Measurements from ENCODE around the gene ATF4.

ATF4 gene, protein sequence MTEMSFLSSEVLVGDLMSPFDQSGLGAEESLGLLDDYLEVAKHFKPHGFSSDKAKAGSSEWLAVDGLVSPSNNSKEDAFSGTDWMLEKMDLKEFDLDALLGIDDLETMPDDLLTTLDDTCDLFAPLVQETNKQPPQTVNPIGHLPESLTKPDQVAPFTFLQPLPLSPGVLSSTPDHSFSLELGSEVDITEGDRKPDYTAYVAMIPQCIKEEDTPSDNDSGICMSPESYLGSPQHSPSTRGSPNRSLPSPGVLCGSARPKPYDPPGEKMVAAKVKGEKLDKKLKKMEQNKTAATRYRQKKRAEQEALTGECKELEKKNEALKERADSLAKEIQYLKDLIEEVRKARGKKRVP

GRCh38 chr22:39520226-39521105, at the start of gene ATF4:
Gene ATF4, plus strand, starts transcription at chr22:39520562. Its CDS starts 884 bp downstream, at chr22:39521446.
- peak; percentile 92 for DNase-seq

- DNase-seq, result no peak
These were observed 48.8 kb upstream of the ATF4 start for GRCh38 chr22:39471381-39472141.

DNA sequence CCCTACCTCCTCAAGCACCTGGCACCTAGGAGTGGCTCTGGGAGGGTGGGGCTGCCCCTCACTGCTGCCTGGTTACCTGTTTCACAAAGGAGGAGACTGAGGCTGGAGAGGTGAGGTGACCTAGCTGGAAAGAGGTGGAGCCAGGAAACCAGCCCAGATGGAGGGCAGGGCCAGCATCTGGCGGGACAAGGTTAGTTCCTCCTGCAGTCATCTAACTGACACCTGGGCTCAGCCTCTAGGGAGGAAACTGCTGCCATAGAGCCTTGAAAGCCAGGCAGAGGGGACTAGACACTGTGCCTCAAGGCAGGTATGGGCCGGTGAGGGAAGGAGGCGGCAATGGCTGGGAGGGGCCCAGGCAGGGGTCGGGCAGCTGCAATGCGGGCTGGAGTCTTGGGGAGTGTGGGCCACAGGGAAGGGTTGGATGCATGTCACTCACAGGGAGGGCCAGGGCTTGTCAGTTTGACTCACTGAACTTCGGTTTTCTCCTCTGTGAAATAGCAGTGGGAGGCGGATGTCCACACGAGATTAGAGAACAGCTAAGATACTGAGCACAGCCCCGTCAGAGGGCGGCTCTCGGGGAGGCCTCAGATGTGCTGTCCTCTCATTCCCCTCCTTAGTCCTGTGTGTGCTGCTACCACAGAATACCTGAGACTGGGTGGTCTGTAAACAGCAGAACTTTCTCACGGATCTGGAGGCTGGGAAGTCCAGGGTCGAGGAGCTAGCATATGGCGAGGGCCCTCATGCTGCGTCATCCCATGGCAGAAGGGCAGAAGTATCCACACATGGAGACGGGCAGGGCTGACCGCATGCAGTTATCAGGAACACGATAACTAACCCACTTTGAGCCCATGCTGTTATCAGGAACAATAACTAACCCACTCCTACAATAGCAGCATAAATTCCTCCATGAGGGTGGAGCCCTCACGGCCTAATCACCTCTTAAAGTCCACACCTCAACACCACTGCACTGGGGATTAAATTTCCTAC, 47.5 kb upstream of the ATF4 start:
- no peak for DNase-seq

DNA sequence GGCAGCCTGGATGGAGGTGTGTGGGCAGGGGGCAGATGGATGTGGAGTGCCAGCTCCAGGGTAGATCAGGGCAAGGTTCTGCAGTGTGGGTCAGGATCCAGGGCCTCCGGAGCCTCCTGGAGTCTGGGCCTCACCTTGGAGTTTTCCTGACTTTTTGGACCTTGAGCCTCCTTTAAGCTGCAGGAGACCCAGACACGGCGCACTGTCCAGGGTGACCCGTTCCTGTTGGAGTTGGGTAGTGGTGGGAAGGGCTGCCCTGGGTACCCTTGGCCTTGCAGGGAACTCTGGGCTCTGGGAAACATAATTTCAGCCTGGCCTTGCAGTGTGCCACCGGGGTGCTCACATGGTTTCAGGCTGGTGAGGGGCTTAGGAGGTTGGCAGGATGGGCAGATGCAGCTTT, 46.5 kb upstream of the ATF4 start:
- no peak for DNase-seq

DNA sequence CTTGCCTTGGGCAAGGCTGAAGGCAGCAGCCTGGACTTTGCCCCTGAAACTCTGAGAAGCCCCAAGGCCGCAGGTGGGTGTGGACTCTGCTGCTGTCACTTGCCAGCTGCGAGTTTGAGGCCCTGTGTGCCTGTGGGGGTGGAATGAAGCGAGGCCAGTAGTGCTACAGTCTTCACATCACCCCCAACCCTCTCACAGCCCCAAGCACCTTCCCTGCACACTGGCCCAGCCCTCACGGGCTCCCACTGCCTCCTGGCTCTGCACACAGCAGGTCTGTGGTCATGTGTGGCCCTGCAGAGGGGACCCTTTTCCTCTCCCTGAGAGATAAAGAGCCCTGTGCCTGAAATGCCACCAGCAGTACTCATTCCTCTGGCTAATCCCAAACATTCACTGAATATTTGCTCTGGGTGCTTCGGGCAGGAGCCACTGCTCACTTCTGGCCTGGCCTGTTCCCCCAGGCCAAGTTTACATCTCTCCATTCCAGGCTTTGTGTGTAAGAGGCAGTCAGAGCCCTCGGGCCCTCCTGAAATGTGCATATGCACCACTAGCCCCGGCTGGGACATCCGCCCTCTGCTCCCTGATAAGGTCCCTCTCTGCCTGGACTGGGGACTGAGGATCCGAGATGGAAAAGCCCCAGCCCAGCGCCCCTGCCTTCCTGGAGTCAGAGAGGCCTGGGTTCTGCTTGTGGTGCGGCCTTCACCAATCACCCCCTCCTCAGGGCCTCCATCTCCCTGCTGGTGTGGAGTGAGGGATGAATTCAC, 45.8 kb upstream of the ATF4 start:
- DNase-seq, result no peak

- no peak for DNase-seq
These were observed 45.0 kb upstream of the ATF4 start for GRCh38 chr22:39475337-39475736.

DNA sequence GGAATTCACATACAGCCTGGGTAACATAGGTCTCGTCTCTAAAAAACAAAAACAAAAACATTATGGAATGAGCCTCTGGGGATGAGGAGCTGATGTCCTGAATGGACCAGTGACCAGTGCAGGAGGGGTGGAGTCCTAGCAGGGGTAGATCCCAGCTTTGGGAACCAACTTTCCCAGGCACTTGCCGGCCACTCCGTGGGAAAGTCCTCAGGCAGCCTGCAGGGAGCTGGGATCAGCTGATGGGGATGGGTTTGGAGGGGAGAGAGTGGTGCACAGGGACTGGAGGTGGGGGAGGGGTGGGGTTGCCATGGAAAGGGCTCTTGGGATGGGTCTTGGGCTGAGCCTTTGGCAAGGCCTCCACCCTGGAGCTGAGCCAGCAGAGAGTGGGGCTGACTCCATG, 44.5 kb upstream of the ATF4 start:
- DNase-seq, result no peak

DNA sequence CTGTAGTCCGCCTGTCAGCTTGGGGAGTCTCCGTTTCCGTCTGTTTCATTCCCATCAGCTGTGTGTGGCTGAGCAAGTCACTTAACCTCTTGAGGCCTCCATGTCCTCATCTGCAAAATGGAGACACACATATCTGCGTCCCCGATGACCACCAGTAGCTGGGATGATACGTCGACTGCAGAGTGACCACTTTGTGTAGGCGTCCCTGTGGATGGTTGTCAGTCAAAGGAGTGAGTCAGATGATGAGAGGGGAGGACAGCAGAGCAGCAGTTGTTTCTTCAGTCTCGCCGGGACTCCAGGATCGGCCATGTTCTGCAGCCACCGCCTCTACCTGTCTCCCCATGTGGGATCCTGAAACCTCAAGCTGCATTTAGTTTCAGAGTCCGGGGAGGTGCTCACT, 43.7 kb upstream of the ATF4 start:
- no peak for DNase-seq

- no peak for DNase-seq
These were observed 42.8 kb upstream of the ATF4 start for GRCh38 chr22:39477542-39477941.

- DNase-seq, result no peak
These were observed 41.9 kb upstream of the ATF4 start for GRCh38 chr22:39478441-39478850.

DNA sequence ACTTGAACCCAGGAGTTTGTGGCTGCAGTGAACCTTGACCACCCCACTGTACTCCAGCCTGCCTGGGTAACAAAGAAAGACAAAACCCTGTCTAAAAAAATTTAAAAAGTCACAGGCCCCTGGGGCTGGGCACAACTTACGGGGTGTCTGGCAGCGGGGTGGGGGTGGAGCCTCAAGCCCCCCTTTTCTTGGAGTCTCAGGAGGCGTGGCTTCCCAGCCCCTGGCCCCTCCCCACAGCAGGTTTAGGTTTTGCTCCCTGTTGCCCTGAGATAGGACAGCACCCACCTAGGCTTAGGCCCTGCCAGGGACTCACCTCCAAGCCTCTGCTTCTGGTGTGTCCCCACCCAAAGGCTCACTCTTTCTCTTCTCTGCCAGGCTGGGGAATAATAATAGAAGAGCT, 41.1 kb upstream of the ATF4 start:
- no peak for DNase-seq

DNA sequence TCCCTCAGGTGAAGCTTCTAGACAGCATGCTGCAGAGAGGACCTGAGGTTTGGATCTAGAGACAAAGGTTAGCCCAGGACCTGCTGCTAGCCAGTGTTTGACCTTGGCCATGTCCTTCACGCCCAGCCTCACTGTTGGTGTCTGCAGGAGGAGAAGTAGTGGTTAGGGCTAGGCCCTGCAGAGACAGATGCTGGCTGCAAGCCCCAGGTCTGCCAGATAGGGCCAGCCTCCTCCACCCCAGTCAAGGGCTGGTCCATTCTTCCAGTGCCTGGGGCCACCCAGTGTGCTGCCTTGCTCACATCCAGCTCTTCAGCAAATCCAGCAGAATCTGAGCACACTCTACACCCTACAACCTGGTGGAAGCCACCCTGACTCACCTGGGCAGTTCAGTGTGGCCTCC, 39.8 kb upstream of the ATF4 start:
- DNase-seq, result no peak

DNA sequence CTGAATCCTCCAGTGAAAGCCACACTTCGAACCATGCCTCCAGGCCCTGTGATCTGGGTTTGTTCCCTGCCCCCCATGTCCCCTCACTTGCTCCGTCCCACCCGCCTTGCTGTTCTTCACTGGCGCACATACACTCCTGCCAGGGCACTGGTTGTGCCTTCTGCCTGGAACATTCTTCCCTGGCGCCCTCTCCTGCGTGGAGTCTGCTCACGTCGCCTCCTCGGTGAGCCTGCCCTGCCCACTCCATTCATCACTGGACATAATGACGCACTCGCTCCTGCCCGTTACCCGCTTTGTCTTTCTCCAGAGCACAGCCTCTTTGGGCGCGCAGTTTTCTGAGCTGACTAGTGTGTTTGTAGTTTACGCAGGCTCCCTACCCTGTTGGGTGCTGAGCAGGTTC, 39.3 kb upstream of the ATF4 start:
- DNase-seq, result no peak

- no peak for DNase-seq
These were observed 38.8 kb upstream of the ATF4 start for GRCh38 chr22:39481595-39481994.

DNA sequence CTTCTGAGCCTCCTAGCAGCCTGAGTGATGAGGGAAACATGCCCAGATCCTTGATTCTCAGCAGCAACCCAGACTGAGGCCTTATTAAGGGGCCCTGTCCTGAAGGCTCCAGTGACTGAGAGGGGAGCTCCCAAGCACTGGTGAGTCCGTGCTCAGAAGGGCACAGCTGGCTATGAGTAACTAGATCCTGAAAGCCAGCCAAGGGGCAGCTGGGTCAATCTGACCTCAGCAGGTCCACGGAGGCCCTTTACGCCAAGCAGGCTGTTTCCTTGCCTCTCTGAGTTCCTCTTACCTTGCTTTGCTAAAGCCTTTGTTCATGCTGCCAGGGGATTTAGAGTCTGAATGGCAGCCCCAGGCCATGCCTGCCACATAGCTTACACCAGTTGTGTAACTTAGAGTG, 37.6 kb upstream of the ATF4 start:
- DNase-seq, result no peak

DNA sequence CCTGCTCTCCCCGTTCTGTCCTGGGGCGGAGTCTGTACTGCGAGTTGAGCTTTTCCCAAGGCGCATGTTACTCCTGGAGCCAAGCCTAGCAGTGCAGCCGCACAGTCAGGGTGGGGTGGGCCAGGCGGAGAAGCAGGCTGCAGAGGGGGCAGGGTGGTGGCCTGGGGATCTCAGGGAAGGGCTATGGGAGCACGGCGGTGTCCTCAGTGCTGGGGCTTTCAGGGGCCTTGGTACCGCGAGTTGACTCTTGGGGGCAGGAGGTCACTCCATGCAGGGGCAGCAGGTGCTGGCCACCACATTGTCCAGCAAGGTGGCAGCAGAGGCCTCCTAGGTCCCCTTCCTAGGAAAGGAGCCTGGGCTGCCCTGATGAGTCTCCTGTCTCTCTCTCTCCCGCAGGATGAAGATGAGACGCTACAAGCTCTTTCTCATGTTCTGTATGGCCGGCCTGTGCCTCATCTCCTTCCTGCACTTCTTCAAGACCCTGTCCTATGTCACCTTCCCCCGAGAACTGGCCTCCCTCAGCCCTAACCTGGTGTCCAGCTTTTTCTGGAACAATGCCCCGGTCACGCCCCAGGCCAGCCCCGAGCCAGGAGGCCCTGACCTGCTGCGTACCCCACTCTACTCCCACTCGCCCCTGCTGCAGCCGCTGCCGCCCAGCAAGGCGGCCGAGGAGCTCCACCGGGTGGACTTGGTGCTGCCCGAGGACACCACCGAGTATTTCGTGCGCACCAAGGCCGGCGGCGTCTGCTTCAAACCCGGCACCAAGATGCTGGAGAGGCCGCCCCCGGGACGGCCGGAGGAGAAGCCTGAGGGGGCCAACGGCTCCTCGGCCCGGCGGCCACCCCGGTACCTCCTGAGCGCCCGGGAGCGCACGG, 33.2 kb upstream of the ATF4 start:
- DNase-seq, result no peak

- DNase-seq, result no peak
These were observed 32.4 kb upstream of the ATF4 start for GRCh38 chr22:39487826-39488520.

- DNase-seq, result no peak
These were observed 31.7 kb upstream of the ATF4 start for GRCh38 chr22:39488563-39489083.
